GM23248 (cell line): ENCODE measurements around the gene WDR19. TPM values are rescaled to one million over a fixed set of nuclear protein-coding genes. Genes with fewer than 3 reads are reported as not detected.

Experiments used
- DNase-seq: peaks from one replicate; pipeline ENCODE4 v3.0.0-alpha.2; 2015
- H2AFZ ChIP-seq: fragments of 200-600 bp; sonication (generic); 2 replicates; pipeline ENCODE4 v1.6.1; 2016; ENCODE audit warnings: antibody characterized with exemption
- H3F3A ChIP-seq: fragments of 200-600 bp; sonication (generic); 2 replicates; pipeline ENCODE4 v1.6.1; 2016; ENCODE audit warnings: mild to moderate bottlenecking, antibody characterized with exemption, mixed run types; ENCODE audit not compliant: insufficient read depth
- H3K27ac ChIP-seq: fragments of 200-600 bp; sonication (generic); 2 replicates; pipeline ENCODE4 v1.5.1; 2016; ENCODE audit warnings: mild to moderate bottlenecking
- H3K27me3 ChIP-seq: fragments of 200-600 bp; sonication (generic); replicated peaks from 2 replicates; pipeline ENCODE4 v1.6.1; 2016; ENCODE audit warnings: mild to moderate bottlenecking; ENCODE audit not compliant: insufficient read depth
- H3K36me3 ChIP-seq: fragments of 200-600 bp; sonication (generic); 2 replicates; pipeline ENCODE4 v1.6.1; 2016; ENCODE audit warnings: low read depth, mild to moderate bottlenecking
- H3K4me1 ChIP-seq: fragments of 200-600 bp; sonication (generic); 2 replicates; pipeline ENCODE4 v1.6.1; 2016; ENCODE audit warnings: mild to moderate bottlenecking; ENCODE audit not compliant: insufficient read depth
- H3K4me2 ChIP-seq: fragments of 200-600 bp; sonication (generic); one replicate; pipeline ENCODE4 v1.6.1; 2016; ENCODE audit warnings: mild to moderate bottlenecking; ENCODE audit not compliant: unreplicated experiment
- H3K4me3 ChIP-seq: fragments of 200-600 bp; sonication (generic); 2 replicates; pipeline ENCODE4 v1.5.1; 2016; ENCODE audit warnings: mild to moderate bottlenecking
- H3K79me2 ChIP-seq: fragments of 200-600 bp; sonication (generic); 2 replicates; pipeline ENCODE4 v1.6.1; 2016; ENCODE audit warnings: mild to moderate bottlenecking; ENCODE audit not compliant: insufficient read depth
- H3K9ac ChIP-seq: fragments of 200-600 bp; sonication (generic); 2 replicates; pipeline ENCODE4 v1.6.1; 2016; ENCODE audit warnings: mild to moderate bottlenecking
- H3K9me2 ChIP-seq: fragments of 200-600 bp; sonication (generic); 2 replicates; pipeline ENCODE4 v1.6.1; 2016; ENCODE audit warnings: mixed run types, mild to moderate bottlenecking, moderate library complexity; ENCODE audit not compliant: insufficient read depth
- H3K9me3 ChIP-seq: fragments of 200-600 bp; sonication (generic); one replicate; pipeline ENCODE4 v1.6.1; 2017; ENCODE audit warnings: low read depth
- H4K20me1 ChIP-seq: fragments of 200-600 bp; sonication (generic); 2 replicates; pipeline ENCODE4 v1.6.0; 2016; ENCODE audit not compliant: insufficient read depth
- EZH2 ChIP-seq: fragments of 200-600 bp; sonication (generic); IDR thresholded peaks from 2 replicates; pipeline ENCODE4 v1.6.1; 2018; ENCODE audit warnings: antibody characterized with exemption, mild to moderate bottlenecking; ENCODE audit not compliant: insufficient read depth, poor library complexity, severe bottlenecking
- EZH2phosphoT487 ChIP-seq: fragments of 200-600 bp; sonication (generic); IDR thresholded peaks from 2 replicates; pipeline ENCODE4 v1.6.1; 2018; ENCODE audit warnings: antibody characterized with exemption, moderate library complexity, mild to moderate bottlenecking, low read depth; ENCODE audit not compliant: insufficient read depth
- WGBS, 2 experiments: methylation state at CpG; one replicate each; pipeline ENCODE4 v1.1.6; 2015 to 2017; ENCODE audit warnings: low lambda C conversion rate in 2 of 2, low coverage in 1 of 2; ENCODE audit errors: missing lambda C conversion rate in 2 of 2; 5-methylcytosine and 5-hydroxymethylcytosine counted together
- in situ Hi-C: fragments of 300-500 bp; cut with MboI; formaldehyde crosslinking; loops from 2 replicates; pipeline ENCODE4 v1.15.0; 2020
- polyA plus RNA-seq: library from polyadenylated mRNA; unstranded; fragments of >200 nt; fragmentation: Nextera tagmentation; extraction: Ambion mirVana; gene quantifications from 2 replicates; pipeline ENCODE4 v1.2.1, GENCODE V29; 2016
- total RNA-seq: library from RNA; depleted of rRNA; stranded (reverse); fragments of >200 nt; shearing (Covaris generic); gene quantifications from 2 replicates; pipeline ENCODE4 v1.2.3, GENCODE V29; 2014

Gene WDR19
- total and polyA plus RNA-seq, 2 experiments from 2014 or later: 17.3 to 23.7 TPM

- DNase-seq: no peak
- H3K4me2 ChIP-seq: no peak overlapping the region
- in situ Hi-C loops: no loop called here
- H3K27ac ChIP-seq: no peak overlapping the region
- H3K4me3 ChIP-seq: no peak overlapping the region
- H2AFZ ChIP-seq: no peak overlapping the region
- WGBS, 2 experiments: 66 to 71% methylated on average over 2 of the region's 2 CpGs
- no peak overlapping the region for H3K9ac ChIP-seq
- no peak for TF ChIP-seq EZH2phosphoT487
- TF ChIP-seq EZH2: no peak
- no peaks in the 10 kb centered on the region for H3F3A ChIP-seq
- H3K9me2 ChIP-seq: no peaks in the 10 kb centered on the region
- no peaks in the 10 kb centered on the region for H3K79me2 ChIP-seq
- no peaks in the 10 kb centered on the region for H3K27me3 ChIP-seq
- H3K4me1 ChIP-seq: no peaks in the 10 kb centered on the region
- no peaks in the 10 kb centered on the region for H4K20me1 ChIP-seq
- H3K9me3 ChIP-seq: no peaks in the 10 kb centered on the region
- H3K36me3 ChIP-seq: peaks cover 21% of the 10 kb centered on the region
Measured at GRCh38 chr4:39233114-39233513, 50.8 kb downstream of the WDR19 start.

GRCh38 chr4:39233783-39234182, 51.5 kb downstream of the WDR19 start:
- no peaks in the 10 kb centered on the region for H3K27me3 ChIP-seq
- H3K9me2 ChIP-seq: no peaks in the 10 kb centered on the region
- H3K4me3 ChIP-seq: no peak overlapping the region
- H3K27ac ChIP-seq: no peak overlapping the region
- DNase-seq: no peak
- H4K20me1 ChIP-seq: no peaks in the 10 kb centered on the region
- peaks cover 25% of the 10 kb centered on the region for H3K36me3 ChIP-seq
- no peaks in the 10 kb centered on the region for H3K79me2 ChIP-seq
- no peaks in the 10 kb centered on the region for H3K4me1 ChIP-seq
- TF ChIP-seq EZH2 (no peak), EZH2phosphoT487 (no peak)
- no peak overlapping the region for H2AFZ ChIP-seq
- H3K4me2 ChIP-seq: no peak overlapping the region
- H3K9ac ChIP-seq: no peak overlapping the region
- in situ Hi-C loops: no loop called here
- H3K9me3 ChIP-seq: no peaks in the 10 kb centered on the region
- 93 to 100% methylated on average over 1 of the region's 1 CpG for WGBS, 2 experiments
- H3F3A ChIP-seq: no peaks in the 10 kb centered on the region

- no peak for DNase-seq
- no peaks in the 10 kb centered on the region for H4K20me1 ChIP-seq
- H3K4me3 ChIP-seq: no peak overlapping the region
- H2AFZ ChIP-seq: no peak overlapping the region
- WGBS, 2 experiments: 98% methylated on average over 2 of the region's 2 CpGs
- no peaks in the 10 kb centered on the region for H3F3A ChIP-seq
- no peak overlapping the region for H3K27ac ChIP-seq
- H3K4me1 ChIP-seq: no peaks in the 10 kb centered on the region
- no peaks in the 10 kb centered on the region for H3K79me2 ChIP-seq
- TF ChIP-seq EZH2phosphoT487 (no peak), EZH2 (no peak)
- H3K9me3 ChIP-seq: no peaks in the 10 kb centered on the region
- in situ Hi-C loops: no loop called here
- H3K4me2 ChIP-seq: no peak overlapping the region
- H3K36me3 ChIP-seq: peaks cover 25% of the 10 kb centered on the region
- no peak overlapping the region for H3K9ac ChIP-seq
- no peaks in the 10 kb centered on the region for H3K9me2 ChIP-seq
- H3K27me3 ChIP-seq: no peaks in the 10 kb centered on the region
Measured at GRCh38 chr4:39235021-39235420, 52.7 kb downstream of the WDR19 start.

GRCh38 chr4:39235696-39236095, 53.4 kb downstream of the WDR19 start:
- H3K27me3 ChIP-seq: no peaks in the 10 kb centered on the region
- in situ Hi-C loops: no loop called here
- no peaks in the 10 kb centered on the region for H3K79me2 ChIP-seq
- no peaks in the 10 kb centered on the region for H3K9me3 ChIP-seq
- no peaks in the 10 kb centered on the region for H3K4me1 ChIP-seq
- DNase-seq: no peak
- H3K4me3 ChIP-seq: no peak overlapping the region
- no peak overlapping the region for H2AFZ ChIP-seq
- no peaks in the 10 kb centered on the region for H3K9me2 ChIP-seq
- TF ChIP-seq EZH2phosphoT487: no peak
- TF ChIP-seq EZH2: no peak
- H3K36me3 ChIP-seq: peaks cover 29% of the 10 kb centered on the region
- no peak overlapping the region for H3K27ac ChIP-seq
- H3F3A ChIP-seq: no peaks in the 10 kb centered on the region
- 95 to 97% methylated on average over 2 of the region's 2 CpGs for WGBS, 2 experiments
- no peaks in the 10 kb centered on the region for H4K20me1 ChIP-seq
- no peak overlapping the region for H3K4me2 ChIP-seq
- H3K9ac ChIP-seq: no peak overlapping the region

GRCh38 chr4:39237179-39237578, 54.9 kb downstream of the WDR19 start:
- no peaks in the 10 kb centered on the region for H3K79me2 ChIP-seq
- in situ Hi-C loops: no loop called here
- H3K9me2 ChIP-seq: no peaks in the 10 kb centered on the region
- H3K36me3 ChIP-seq: peaks cover 22% of the 10 kb centered on the region
- no peak for DNase-seq
- H4K20me1 ChIP-seq: no peaks in the 10 kb centered on the region
- no peaks in the 10 kb centered on the region for H3K27me3 ChIP-seq
- no peak overlapping the region for H3K4me2 ChIP-seq
- no peaks in the 10 kb centered on the region for H3F3A ChIP-seq
- no peak overlapping the region for H3K27ac ChIP-seq
- TF ChIP-seq EZH2 (no peak), EZH2phosphoT487 (no peak)
- 89 to 91% methylated on average over 3 of the region's 3 CpGs for WGBS, 2 experiments
- no peak overlapping the region for H3K9ac ChIP-seq
- no peak overlapping the region for H3K4me3 ChIP-seq
- H2AFZ ChIP-seq: no peak overlapping the region
- no peaks in the 10 kb centered on the region for H3K9me3 ChIP-seq
- H3K4me1 ChIP-seq: no peaks in the 10 kb centered on the region
